ENCODE results near the gene BACH2. TPM values are rescaled to one million over a fixed set of nuclear protein-coding genes. Genes with fewer than 3 reads are reported as not detected.

Gene BACH2
- total and polyA plus RNA-seq, 9 of the 15 experiments (the other 6 are each of a cell fraction or from before 2014, with no cell fraction given) = 0.06 to 3.1 (median 0.59) TPM

GRCh38 chr6:90197854-90198496, 98.7 kb downstream of the BACH2 start (continued):
- TF ChIP-seq ZBTB8A (IDR thresholded peaks at IDR 0.05; ENCODE audit: partially characterized antibody) (no peak), ZNF224 (CRISPR knock-in tag; IDR thresholded peaks at IDR 0.05) (no peak), TRIM24 (IDR thresholded peaks at IDR 0.05) (0 out of 4 replicates have a peak, but pooled peaks of 1 of the 2 experiments have one; percentile 20), RBBP5 (IDR thresholded peaks at IDR 0.05; ENCODE audit: borderline replicate concordance, insufficient read depth, low read length, poor library complexity, severe bottlenecking) (no peak), TEAD2 (tag; IDR thresholded peaks at IDR 0.05) (peak; percentile 70), SAFB (IDR thresholded peaks at IDR 0.05; ENCODE audit: borderline replicate concordance, low read depth, low read length) (no peak), ZNF655 (CRISPR knock-in tag; IDR thresholded peaks at IDR 0.05) (no peak), NR4A1 (CRISPR knock-in tag; IDR thresholded peaks at IDR 0.05) (no peak), NR4A1 (tag; IDR thresholded peaks at IDR 0.05) (0 out of 2 replicates have a peak, but pooled peaks have one; percentile 60), CEBPB (tag; IDR thresholded peaks at IDR 0.05) (peak; percentile 23; the same call in 1 of the 2 replicates), KLF6 (CRISPR knock-in tag; IDR thresholded peaks at IDR 0.05; ENCODE audit: borderline replicate concordance) (peak; percentile 61; the same call in 1 of the 2 replicates), ETV1 (tag; conservative IDR thresholded peaks at IDR 0.05; ENCODE audit: low read depth) (no peak), ZNF41 (CRISPR knock-in tag; conservative IDR thresholded peaks at IDR 0.05) (peak; percentile 63; the same call in 1 of the 2 replicates), POLR3A (IDR thresholded peaks at IDR 0.05; ENCODE audit: borderline replicate concordance, extremely low read depth, insufficient read depth, insufficient read length) (no peak), NR2F6 (CRISPR knock-in tag; IDR thresholded peaks at IDR 0.05) (peak; percentile 56; the same call in 1 of the 2 replicates), ZNF583 (CRISPR knock-in tag; IDR thresholded peaks at IDR 0.05) (peak; percentile 88), PTTG1 (tag; IDR thresholded peaks at IDR 0.05; ENCODE audit: low read depth) (peak; percentile 80), SMARCE1 (IDR thresholded peaks at IDR 0.05) (no peak), ATF2 (CRISPR knock-in tag; IDR thresholded peaks at IDR 0.05) (no peak), ZNF316 (IDR thresholded peaks at IDR 0.05) (peak; percentile 74), CBFA2T2 (conservative IDR thresholded peaks at IDR 0.05) (no peak), HNRNPLL (IDR thresholded peaks at IDR 0.05; ENCODE audit: low read depth, low read length, poor library complexity, severe bottlenecking) (no peak), NFE2 (IDR thresholded peaks at IDR 0.05; ENCODE audit: low read depth) (peak; percentile 79), MAFG (tag; conservative IDR thresholded peaks at IDR 0.05) (peak; percentile 88), PTRF (tag; IDR thresholded peaks at IDR 0.05) (0 out of 2 replicates have a peak, but pooled peaks have one; percentile 58), ZFP91 (CRISPR knock-in tag; IDR thresholded peaks at IDR 0.05) (no peak)

All from K562 (cell line).